Endothelial cell of umbilical vein (primary cell): Measurements from ENCODE around the gene GP9. TPM values are rescaled to one million over a fixed set of nuclear protein-coding genes. Genes with fewer than 3 reads are reported as not detected.

Experiments used
- BruUV-seq: library from RNA; stranded (reverse); fragments of 400-500 nt; replicated peaks from 2 replicates; lab custom pipeline; 2021; lab: Mats Ljungman, UMichigan
- CTCF ChIA-PET: fragments of 300-600, 350-600 bp; sonication (Branson Sonifier 250); formaldehyde crosslinking; loops from one replicate; lab custom pipeline; 2021; ENCODE audit warnings: antibody characterized with exemption, inconsistent platforms; lab: Charles Lee
- POLR2A ChIA-PET: fragments of 300-600, 350-600 bp; sonication (Branson Sonifier 250); formaldehyde crosslinking; loops from one replicate; lab custom pipeline; 2021; ENCODE audit warnings: antibody characterized with exemption, inconsistent platforms; lab: Charles Lee
- DNase-seq: peaks from one replicate; pipeline ENCODE4 v3.0.0-alpha.2; 2011; ENCODE audit warnings: low read depth, low spot score
- FAIRE-seq: peaks from 2 replicates; lab custom pipeline; 2011; peaks lifted over from hg19 to GRCh38; lab: Jason Lieb, UNC
- H2AFZ ChIP-seq: 2 replicates; pipeline ENCODE4 v1.6.0; 2012; ENCODE audit warnings: low read depth, low read length, control low read depth, inconsistent platforms
- H3K27ac ChIP-seq: 2 replicates; pipeline ENCODE4 v1.5.1; 2011; ENCODE audit warnings: low read depth, mild to moderate bottlenecking, control low read depth, low read length, moderate library complexity; ENCODE audit not compliant: insufficient read depth
- H3K27me3 ChIP-seq, 2 experiments: 2 replicates each; pipeline versions ENCODE4 v1.6.0 to v1.6.1; 2011; ENCODE audit warnings: low read length in 2 of 2, mixed read lengths in 1 of 2; ENCODE audit not compliant: control insufficient read depth in 2 of 2, insufficient read depth in 2 of 2
- H3K36me3 ChIP-seq, 2 experiments: 2 replicates in 1 of 2; 3 replicates in 1 of 2; pipeline ENCODE4 v1.5.1; 2011; ENCODE audit warnings: low read length in 2 of 2, mild to moderate bottlenecking in 1 of 2, moderate library complexity in 1 of 2; ENCODE audit not compliant: control insufficient read depth in 2 of 2, insufficient read depth in 2 of 2; ENCODE audit errors: extremely low read depth in 1 of 2
- H3K4me1 ChIP-seq: 3 replicates; pipeline ENCODE4 v1.5.1; 2011; ENCODE audit warnings: mild to moderate bottlenecking, low read length; ENCODE audit not compliant: control insufficient read depth, insufficient read depth; ENCODE audit errors: extremely low read depth
- H3K4me2 ChIP-seq: 2 replicates; pipeline ENCODE4 v1.6.1; 2011; ENCODE audit warnings: low read length, control low read depth, mixed read lengths; ENCODE audit not compliant: insufficient read depth
- H3K4me3 ChIP-seq, 3 experiments: fragments of 200-600 bp in 1 of 3; sonication (generic), shearing (Covaris generic) in 1 of 3; replicated peaks in 1 of 3; 2 replicates each; pipeline ENCODE4 v1.5.1; 2011 to 2016; ENCODE audit warnings: control low read depth in 3 of 3, low read length in 3 of 3, mild to moderate bottlenecking in 2 of 3, inconsistent platforms in 1 of 3, low read depth in 1 of 3, moderate library complexity in 1 of 3; ENCODE audit not compliant: insufficient read depth in 1 of 3
- H3K79me2 ChIP-seq: 2 replicates; pipeline ENCODE4 v1.6.0; 2012; ENCODE audit warnings: low read length, inconsistent platforms; ENCODE audit not compliant: control insufficient read depth, insufficient read depth
- H3K9ac ChIP-seq: replicated peaks from 2 replicates; pipeline ENCODE3; 2011; ENCODE audit warnings: low read length, control low read depth; ENCODE audit not compliant: insufficient read depth; ENCODE audit errors: extremely low read depth
- H3K9me1 ChIP-seq: replicated peaks from 3 replicates; pipeline ENCODE4 v1.6.0; 2011; ENCODE audit warnings: mild to moderate bottlenecking, low read length; ENCODE audit not compliant: control insufficient read depth, insufficient read depth; ENCODE audit errors: extremely low read depth
- H3K9me3 ChIP-seq: replicated peaks from 2 replicates; pipeline ENCODE4 v1.5.1; 2012; ENCODE audit warnings: low read length, inconsistent platforms; ENCODE audit not compliant: control insufficient read depth, insufficient read depth
- H4K20me1 ChIP-seq: replicated peaks from 2 replicates; pipeline ENCODE3; 2011; ENCODE audit warnings: mild to moderate bottlenecking, low read length; ENCODE audit not compliant: control insufficient read depth, insufficient read depth; ENCODE audit errors: extremely low read depth
- EZH2 ChIP-seq: IDR thresholded peaks from 2 replicates; pipeline ENCODE4 v1.6.1; 2012; ENCODE audit warnings: borderline replicate concordance, low read depth, mild to moderate bottlenecking, moderate library complexity, low read length, inconsistent platforms; ENCODE audit not compliant: severe bottlenecking
- FOS ChIP-seq: IDR thresholded peaks from 2 replicates; pipeline ENCODE4 v1.6.1; 2011; ENCODE audit warnings: mild to moderate bottlenecking, low read length, moderate library complexity, borderline replicate concordance; ENCODE audit not compliant: insufficient read depth
- GATA2 ChIP-seq: IDR thresholded peaks from 2 replicates; pipeline ENCODE4 v1.7.0; 2011; ENCODE audit warnings: low read depth, mild to moderate bottlenecking, moderate library complexity, mixed read lengths, low read length; ENCODE audit not compliant: insufficient read length, insufficient read depth
- JUN ChIP-seq: IDR thresholded peaks from 2 replicates; pipeline ENCODE4 v1.6.1; 2011; ENCODE audit warnings: borderline replicate concordance, low read depth; ENCODE audit not compliant: insufficient read length, insufficient read depth
- MYC ChIP-seq: IDR thresholded peaks from one replicate; pipeline ENCODE4 v1.6.1; 2011; ENCODE audit warnings: mild to moderate bottlenecking, low read depth, low read length
- POLR2A ChIP-seq: IDR thresholded peaks from 2 replicates; pipeline ENCODE4 v1.6.1; 2012; ENCODE audit warnings: low read depth, mild to moderate bottlenecking, control low read depth, low read length
- POLR2AphosphoS5 ChIP-seq: IDR thresholded peaks from 2 replicates; pipeline ENCODE4 v1.6.1; 2012; ENCODE audit warnings: low read depth, mild to moderate bottlenecking, control low read depth, low read length, moderate library complexity; ENCODE audit not compliant: insufficient read depth
- dilution Hi-C: fragments of 300-500 bp; cut with MboI; formaldehyde crosslinking; loops from one replicate; pipeline ENCODE4 v1.15.0; 2019; ENCODE audit warnings: low sequenced_read_pairs; ENCODE audit not compliant: extremely low pct_ligation_motif_present
- intact Hi-C: fragments of 100-400 bp; cut with micrococcal nuclease; formaldehyde crosslinking; loops from one replicate; pipeline ENCODE4 v1.10.0; 2022
- polyA plus RNA-seq, 4 experiments: library from polyadenylated mRNA; depleted of rRNA in 3 of 4; stranded (reverse) in 3 of 4; unstranded in 1 of 4; fragments of >200 nt; gene quantifications; 2 replicates each; pipeline versions ENCODE4 v1.2.1 to v1.2.3, GENCODE V29; 2011 to 2012; ENCODE audit warnings: missing spikeins in 1 of 4
- total RNA-seq: library from RNA; stranded (reverse); gene quantifications from 2 replicates; pipeline ENCODE4 v1.2.3, GENCODE V29; 2021
- TF ChIP-seq, protein P1 (sequence below), 2 donors: IDR thresholded peaks; 1 replicate in 1 of 2; 2 replicates in 1 of 2; pipeline ENCODE4 v1.5.1; 2011; ENCODE audit warnings: low read length in 2 of 2, mild to moderate bottlenecking in 2 of 2, moderate library complexity in 2 of 2, control low read depth in 1 of 2, inconsistent platforms in 1 of 2, low read depth in 1 of 2; ENCODE audit not compliant: insufficient read depth in 1 of 2; ENCODE audit errors: extremely low read depth in 1 of 2
- TF ChIP-seq, protein P2 (sequence below): IDR thresholded peaks from 2 replicates; pipeline ENCODE4 v1.6.1; 2011; ENCODE audit not compliant: insufficient read depth, insufficient read length

GP9 gene
- total and polyA plus RNA-seq, 2 donors (not counting 3 experiments of a cell fraction or from before 2014, with no cell fraction given), result not detected

DNA sequence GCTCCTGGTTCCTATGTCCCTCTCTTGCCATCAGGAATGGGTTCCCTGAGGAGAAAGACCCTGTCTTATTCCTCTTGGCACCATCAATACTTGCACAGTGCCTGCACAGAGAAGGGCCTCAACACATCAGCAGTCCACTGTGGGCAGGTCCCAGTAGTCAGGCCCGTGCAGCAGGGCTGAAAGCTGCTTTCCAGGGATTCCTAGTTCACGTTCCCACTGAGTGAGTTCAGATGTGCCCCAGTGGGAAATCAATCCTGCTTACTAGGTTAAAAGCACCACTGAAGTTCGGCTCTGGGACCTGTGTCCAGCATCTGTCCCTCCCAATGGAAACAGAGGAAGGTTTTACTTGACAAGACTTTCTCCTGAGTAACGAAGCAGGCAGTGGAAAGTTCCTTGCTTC is 45.3 kb downstream of the GP9 start:
- TF ChIP-seq POLR2A, result no peak
- TF ChIP-seq, protein P1, sequence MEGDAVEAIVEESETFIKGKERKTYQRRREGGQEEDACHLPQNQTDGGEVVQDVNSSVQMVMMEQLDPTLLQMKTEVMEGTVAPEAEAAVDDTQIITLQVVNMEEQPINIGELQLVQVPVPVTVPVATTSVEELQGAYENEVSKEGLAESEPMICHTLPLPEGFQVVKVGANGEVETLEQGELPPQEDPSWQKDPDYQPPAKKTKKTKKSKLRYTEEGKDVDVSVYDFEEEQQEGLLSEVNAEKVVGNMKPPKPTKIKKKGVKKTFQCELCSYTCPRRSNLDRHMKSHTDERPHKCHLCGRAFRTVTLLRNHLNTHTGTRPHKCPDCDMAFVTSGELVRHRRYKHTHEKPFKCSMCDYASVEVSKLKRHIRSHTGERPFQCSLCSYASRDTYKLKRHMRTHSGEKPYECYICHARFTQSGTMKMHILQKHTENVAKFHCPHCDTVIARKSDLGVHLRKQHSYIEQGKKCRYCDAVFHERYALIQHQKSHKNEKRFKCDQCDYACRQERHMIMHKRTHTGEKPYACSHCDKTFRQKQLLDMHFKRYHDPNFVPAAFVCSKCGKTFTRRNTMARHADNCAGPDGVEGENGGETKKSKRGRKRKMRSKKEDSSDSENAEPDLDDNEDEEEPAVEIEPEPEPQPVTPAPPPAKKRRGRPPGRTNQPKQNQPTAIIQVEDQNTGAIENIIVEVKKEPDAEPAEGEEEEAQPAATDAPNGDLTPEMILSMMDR (IDR thresholded peaks at IDR 0.05; ENCODE audit: extremely low read depth in 1 of 2, insufficient read depth in 1 of 2, low read depth in 1 of 2, low read length in 2 of 2), result no peak
- TF ChIP-seq, protein P2, sequence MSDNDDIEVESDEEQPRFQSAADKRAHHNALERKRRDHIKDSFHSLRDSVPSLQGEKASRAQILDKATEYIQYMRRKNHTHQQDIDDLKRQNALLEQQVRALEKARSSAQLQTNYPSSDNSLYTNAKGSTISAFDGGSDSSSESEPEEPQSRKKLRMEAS, result no peak
- TF ChIP-seq JUN, result no peak
- no peak for TF ChIP-seq GATA2
- no peak for TF ChIP-seq EZH2
- no peak for TF ChIP-seq POLR2AphosphoS5
- no peak for TF ChIP-seq FOS
- TF ChIP-seq MYC, result no peak
- no peak overlapping the region for H3K4me3 ChIP-seq
- H3K4me2 ChIP-seq, result no peak overlapping the region
- no peaks in the 10 kb centered on the region for H3K4me1 ChIP-seq
- DNase-seq (no peak), FAIRE-seq (no peak)
- no peak overlapping the region for H3K27ac ChIP-seq
- no peak overlapping the region for H2AFZ ChIP-seq
- CTCF ChIA-PET, result interaction anchor here (2.1 to 2.7 kb wide), 2 partner anchors 52 to 135 kb away, joined by 8 to 10 read pairs; no protein-coding TSS in a partner anchor
- POLR2A ChIA-PET, result no interaction called here
- intact Hi-C loops, result no loop called here
- H3K9me1 ChIP-seq, result no peaks in the 10 kb centered on the region
- H3K9ac ChIP-seq, result no peak overlapping the region
- peaks cover 3% of the 10 kb centered on the region for H3K79me2 ChIP-seq
- H3K36me3 ChIP-seq, result peaks cover 0 to 18% of the 10 kb centered on the region in 2 experiments
- no peaks in the 10 kb centered on the region for H3K9me3 ChIP-seq
- dilution Hi-C loops, result loop anchor here (25.0 kb wide), 1 partner anchor 194 kb away; no protein-coding TSS in a partner anchor
- BruUV-seq, result no TSS peak
- H3K27me3 ChIP-seq, result no peaks in the 10 kb centered on the region
- H4K20me1 ChIP-seq, result peaks cover 2% of the 10 kb centered on the region
